K562 (cell line): Measurements from ENCODE around the gene NCKAP1.
"Not testable (repeated sequence)": the region's sequence is repeated elsewhere in the genome, so short reads cannot be mapped to it uniquely, and the experiment has no call there.

Source experiments
- BDP1 ChIP-seq: IDR thresholded peaks from 3 replicates; pipeline ENCODE4 v1.6.1; 2011; ENCODE audit not compliant: insufficient read length, insufficient read depth
- NRF1 ChIP-seq, 2 experiments: fragments of 450-650 bp; IDR thresholded peaks in 1 of 2; conservative IDR thresholded peaks in 1 of 2; 2 replicates each; pipeline ENCODE4 v1.6.1; 2014; ENCODE audit warnings: mild to moderate bottlenecking in 2 of 2
- RB1 ChIP-seq: fragments of 450-650 bp; IDR thresholded peaks from 2 replicates; pipeline ENCODE4 v1.6.1; 2017; ENCODE audit warnings: low read depth, mild to moderate bottlenecking
- RCOR1 ChIP-seq, 2 experiments: IDR thresholded peaks; 2 replicates each; pipeline ENCODE4 v1.6.1; 2012; ENCODE audit warnings: low read depth in 2 of 2, low read length in 2 of 2, borderline replicate concordance in 1 of 2, improper control_type of control experiment in 1 of 2
- REST ChIP-seq, 2 experiments: fragments of 450-650 bp; formaldehyde crosslinking in 1 of 2; IDR thresholded peaks; 2 replicates each; pipeline versions ENCODE4 v1.4.0 to v1.6.1; 2014 to 2020; ENCODE audit warnings: mild to moderate bottlenecking in 2 of 2, borderline replicate concordance in 1 of 2, low read depth in 1 of 2
- TCF3 ChIP-seq: sonication (generic); formaldehyde crosslinking; IDR thresholded peaks from 2 replicates; pipeline ENCODE4 v1.4.0; 2020; ENCODE audit warnings: mild to moderate bottlenecking, missing genetic modification reagents
- ZFX ChIP-seq: sonication (generic); formaldehyde crosslinking; IDR thresholded peaks from 2 replicates; pipeline ENCODE4 v1.8.0; 2022; ENCODE audit warnings: mild to moderate bottlenecking, missing genetic modification reagents, moderate library complexity
- ZNF668 ChIP-seq: fragments of 250-450 bp; sonication (Bioruptor Pico); IDR thresholded peaks from 2 replicates; pipeline ENCODE4 v1.8.0; 2022; ENCODE audit warnings: mild to moderate bottlenecking, inconsistent platforms
- TF ChIP-seq, protein P1 (sequence below), 3 experiments: IDR thresholded peaks in 2 of 3; conservative IDR thresholded peaks in 1 of 3; 2 replicates each; pipeline ENCODE4 v1.5.1; 2011 to 2012; ENCODE audit warnings: low read length in 3 of 3, mild to moderate bottlenecking in 3 of 3, control low read depth in 2 of 3, improper control_type of control experiment in 1 of 3, inconsistent platforms in 1 of 3, low read depth in 1 of 3, mixed read lengths in 1 of 3, moderate library complexity in 1 of 3; ENCODE audit not compliant: insufficient read depth in 2 of 3
- TF ChIP-seq, protein P2 (sequence below), 2 experiments: fragments of 450-650 bp in 1 of 2; sonication (generic) in 1 of 2; formaldehyde crosslinking in 1 of 2; IDR thresholded peaks in 1 of 2; conservative IDR thresholded peaks in 1 of 2; 2 replicates each; pipeline versions ENCODE4 v1.6.1 to v1.8.1; 2016 to 2023; ENCODE audit warnings: mild to moderate bottlenecking in 2 of 2, moderate library complexity in 2 of 2, inconsistent platforms in 1 of 2, missing genetic modification reagents in 1 of 2

GRCh38 chr2:182981475-182981874 is 56.8 kb downstream of the NCKAP1 start:
- TF ChIP-seq REST (IDR thresholded peaks at IDR 0.05; ENCODE audit: borderline replicate concordance); REST (CRISPR knock-in tag; IDR thresholded peaks at IDR 0.05; ENCODE audit: low read depth); TCF3 (CRISPR knock-in tag); ZFX (CRISPR knock-in tag); BDP1; ZNF668; NRF1 (conservative IDR thresholded peaks at IDR 0.05 in 1 of 2, IDR thresholded peaks at IDR 0.05 in 1 of 2); RCOR1 (IDR thresholded peaks at IDR 0.05; ENCODE audit: borderline replicate concordance in 1 of 2, low read depth in 2 of 2, low read length in 2 of 2); RB1: not testable (repeated sequence)
- TF ChIP-seq, protein P1, sequence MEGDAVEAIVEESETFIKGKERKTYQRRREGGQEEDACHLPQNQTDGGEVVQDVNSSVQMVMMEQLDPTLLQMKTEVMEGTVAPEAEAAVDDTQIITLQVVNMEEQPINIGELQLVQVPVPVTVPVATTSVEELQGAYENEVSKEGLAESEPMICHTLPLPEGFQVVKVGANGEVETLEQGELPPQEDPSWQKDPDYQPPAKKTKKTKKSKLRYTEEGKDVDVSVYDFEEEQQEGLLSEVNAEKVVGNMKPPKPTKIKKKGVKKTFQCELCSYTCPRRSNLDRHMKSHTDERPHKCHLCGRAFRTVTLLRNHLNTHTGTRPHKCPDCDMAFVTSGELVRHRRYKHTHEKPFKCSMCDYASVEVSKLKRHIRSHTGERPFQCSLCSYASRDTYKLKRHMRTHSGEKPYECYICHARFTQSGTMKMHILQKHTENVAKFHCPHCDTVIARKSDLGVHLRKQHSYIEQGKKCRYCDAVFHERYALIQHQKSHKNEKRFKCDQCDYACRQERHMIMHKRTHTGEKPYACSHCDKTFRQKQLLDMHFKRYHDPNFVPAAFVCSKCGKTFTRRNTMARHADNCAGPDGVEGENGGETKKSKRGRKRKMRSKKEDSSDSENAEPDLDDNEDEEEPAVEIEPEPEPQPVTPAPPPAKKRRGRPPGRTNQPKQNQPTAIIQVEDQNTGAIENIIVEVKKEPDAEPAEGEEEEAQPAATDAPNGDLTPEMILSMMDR (IDR thresholded peaks at IDR 0.05 in 2 of 3, conservative IDR thresholded peaks at IDR 0.05 in 1 of 3; ENCODE audit: insufficient read depth in 2 of 3, low read depth in 1 of 3, low read length in 3 of 3) = not testable (repeated sequence)
- TF ChIP-seq, protein P2, sequence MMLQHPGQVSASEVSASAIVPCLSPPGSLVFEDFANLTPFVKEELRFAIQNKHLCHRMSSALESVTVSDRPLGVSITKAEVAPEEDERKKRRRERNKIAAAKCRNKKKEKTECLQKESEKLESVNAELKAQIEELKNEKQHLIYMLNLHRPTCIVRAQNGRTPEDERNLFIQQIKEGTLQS (IDR thresholded peaks at IDR 0.05) = not testable (repeated sequence)
- TF ChIP-seq, protein P2 (CRISPR knock-in tag; conservative IDR thresholded peaks at IDR 0.05) = not testable (repeated sequence)
